GM18517 (cell line): Measurements from ENCODE around the gene GJD4.

Experiments
- ATAC-seq: cut with Tn5 transposase; IDR thresholded peaks from one replicate; pipeline ENCODE4 v1.9.1; 2021; ENCODE audit warnings: mild to moderate bottlenecking, moderate library complexity; ENCODE audit not compliant: unreplicated experiment

The GJD4 gene

GRCh38 chr10:35605191-35605590 lies at the start of gene GJD4:
Gene GJD4, plus strand, starts transcription at chr10:35605341. Its CDS starts 227 bp downstream, at chr10:35605568.
- no peak for ATAC-seq

- no peak for ATAC-seq
Measured at GRCh38 chr10:35555962-35556930, 48.9 kb upstream of the GJD4 start.

- no peak for ATAC-seq
Measured at GRCh38 chr10:35558276-35558675, 46.9 kb upstream of the GJD4 start.

- no peak for ATAC-seq
Measured at GRCh38 chr10:35559416-35559815, 45.7 kb upstream of the GJD4 start.

- no peak for ATAC-seq
Measured at GRCh38 chr10:35561715-35562114, 43.4 kb upstream of the GJD4 start.

GRCh38 chr10:35562427-35562826 lies 42.7 kb upstream of the GJD4 start:
- no peak for ATAC-seq

GRCh38 chr10:35563261-35563891 lies 41.8 kb upstream of the GJD4 start:
- ATAC-seq: no peak

- ATAC-seq: no peak
Measured at GRCh38 chr10:35564341-35564968, 40.7 kb upstream of the GJD4 start.

GRCh38 chr10:35565602-35566081 lies 39.5 kb upstream of the GJD4 start:
- no peak for ATAC-seq

- ATAC-seq: no peak
Measured at GRCh38 chr10:35567951-35568350, 37.2 kb upstream of the GJD4 start.

GRCh38 chr10:35568483-35569015 lies 36.6 kb upstream of the GJD4 start:
- no peak for ATAC-seq

- no peak for ATAC-seq
Measured at GRCh38 chr10:35569111-35569707, 35.9 kb upstream of the GJD4 start.

- no peak for ATAC-seq
Measured at GRCh38 chr10:35569836-35570235, 35.3 kb upstream of the GJD4 start.

GRCh38 chr10:35570397-35570796 lies 34.7 kb upstream of the GJD4 start:
- no peak for ATAC-seq

GRCh38 chr10:35572583-35572982 lies 32.6 kb upstream of the GJD4 start:
- ATAC-seq: no peak

GRCh38 chr10:35573796-35574195 lies 31.3 kb upstream of the GJD4 start:
- no peak for ATAC-seq

GRCh38 chr10:35574924-35575352 lies 30.2 kb upstream of the GJD4 start:
- ATAC-seq: no peak

- no peak for ATAC-seq
Measured at GRCh38 chr10:35575640-35576039, 29.5 kb upstream of the GJD4 start.

GRCh38 chr10:35576730-35577129 lies 28.4 kb upstream of the GJD4 start:
- no peak for ATAC-seq

GRCh38 chr10:35577926-35578617 lies 27.1 kb upstream of the GJD4 start:
- no peak for ATAC-seq
